Thoracic aorta (tissue), 2 donors: Measurements from ENCODE around the gene SREBF1. TPM values are rescaled to one million over a fixed set of nuclear protein-coding genes. Genes with fewer than 3 reads are reported as not detected.

Experiments used
- ATAC-seq: fragments of 150-250 bp; one replicate; pipeline ENCODE4 v1.8.0; 2017; ENCODE audit warnings: low read depth; ENCODE audit not compliant: insufficient number of reproducible peaks, low FRiP score
- DNase-seq: peaks from one replicate; pipeline ENCODE4 v3.0.0-alpha.2; 2020; ENCODE audit warnings: low spot score
- H3K27ac ChIP-seq, 2 donors: fragments of 200-600 bp; sonication (generic); 1 replicate in 1 of 2; 2 replicates in 1 of 2; pipeline ENCODE4 v1.5.1; 2016; ENCODE audit warnings: mild to moderate bottlenecking in 2 of 2, moderate library complexity in 2 of 2
- H3K27me3 ChIP-seq: fragments of 200-600 bp; sonication (generic); replicated peaks from 2 replicates; pipeline ENCODE4 v1.6.0; 2016; ENCODE audit warnings: mild to moderate bottlenecking; ENCODE audit not compliant: insufficient read depth
- H3K36me3 ChIP-seq: fragments of 200-600 bp; sonication (generic); one replicate; pipeline ENCODE4 v1.5.1; 2016
- H3K4me1 ChIP-seq, 2 donors: fragments of 200-600 bp; sonication (generic); 1 replicate in 1 of 2; 2 replicates in 1 of 2; pipeline versions ENCODE4 v1.5.1 to v1.6.0; 2016; ENCODE audit warnings: low read depth in 2 of 2, mild to moderate bottlenecking in 1 of 2; ENCODE audit not compliant: control insufficient read depth in 1 of 2
- H3K4me3 ChIP-seq: fragments of 200-600 bp; sonication (generic); 2 replicates; pipeline ENCODE4 v1.5.1; 2016; ENCODE audit warnings: mild to moderate bottlenecking
- H3K9me3 ChIP-seq: fragments of 200-600 bp; sonication (generic); 2 replicates; pipeline ENCODE4 v1.5.1; 2016
- total RNA-seq, 2 donors: library from RNA; depleted of rRNA; stranded (reverse); fragments of >200 nt; gene quantifications; one replicate each; pipeline versions ENCODE4 v1.1.0 to v1.2.3, GENCODE V29; 2016
- TF ChIP-seq, protein P1 (sequence below): fragments of 200-600 bp; sonication (generic); IDR thresholded peaks from one replicate; pipeline ENCODE4 v1.5.1; 2019; ENCODE audit warnings: antibody characterized with exemption

The SREBF1 gene
- total RNA-seq, 2 donors from 2014 or later, result 56.2 to 64.2 TPM

DNA sequence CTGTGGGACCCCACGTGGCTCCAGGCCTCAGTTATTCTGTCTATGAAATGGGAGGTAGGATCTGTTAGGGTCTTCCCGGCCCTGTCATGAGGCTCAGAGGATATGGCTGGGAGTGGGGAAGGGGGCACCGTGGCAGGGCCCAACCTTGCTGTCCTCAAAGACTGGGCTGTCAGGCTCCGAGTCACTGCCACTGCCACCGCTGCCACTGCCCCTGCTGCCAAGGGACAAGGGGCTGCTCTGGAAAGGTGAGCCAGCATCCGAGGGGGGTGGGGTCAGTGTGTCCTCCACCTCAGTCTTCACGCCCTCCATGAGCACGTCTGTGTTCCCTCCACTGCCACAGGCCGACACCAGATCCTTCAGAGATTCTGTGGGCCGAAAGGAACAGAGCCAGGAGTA, 19.2 kb downstream of the SREBF1 start:
- ATAC-seq, result no peak
- Histone ChIP-seq H3K27me3 (no peaks in the 10 kb centered on the region), H3K36me3 (peaks cover 13% of the 10 kb centered on the region), H3K27ac (no peak overlapping the region), H3K9me3 (no peaks in the 10 kb centered on the region), H3K4me1 (peaks cover 4 to 24% of the 10 kb centered on the region in 2 donors), H3K4me3 (no peak overlapping the region)
- no peak for DNase-seq
- TF ChIP-seq, protein P1, sequence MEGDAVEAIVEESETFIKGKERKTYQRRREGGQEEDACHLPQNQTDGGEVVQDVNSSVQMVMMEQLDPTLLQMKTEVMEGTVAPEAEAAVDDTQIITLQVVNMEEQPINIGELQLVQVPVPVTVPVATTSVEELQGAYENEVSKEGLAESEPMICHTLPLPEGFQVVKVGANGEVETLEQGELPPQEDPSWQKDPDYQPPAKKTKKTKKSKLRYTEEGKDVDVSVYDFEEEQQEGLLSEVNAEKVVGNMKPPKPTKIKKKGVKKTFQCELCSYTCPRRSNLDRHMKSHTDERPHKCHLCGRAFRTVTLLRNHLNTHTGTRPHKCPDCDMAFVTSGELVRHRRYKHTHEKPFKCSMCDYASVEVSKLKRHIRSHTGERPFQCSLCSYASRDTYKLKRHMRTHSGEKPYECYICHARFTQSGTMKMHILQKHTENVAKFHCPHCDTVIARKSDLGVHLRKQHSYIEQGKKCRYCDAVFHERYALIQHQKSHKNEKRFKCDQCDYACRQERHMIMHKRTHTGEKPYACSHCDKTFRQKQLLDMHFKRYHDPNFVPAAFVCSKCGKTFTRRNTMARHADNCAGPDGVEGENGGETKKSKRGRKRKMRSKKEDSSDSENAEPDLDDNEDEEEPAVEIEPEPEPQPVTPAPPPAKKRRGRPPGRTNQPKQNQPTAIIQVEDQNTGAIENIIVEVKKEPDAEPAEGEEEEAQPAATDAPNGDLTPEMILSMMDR, result no peak

DNA sequence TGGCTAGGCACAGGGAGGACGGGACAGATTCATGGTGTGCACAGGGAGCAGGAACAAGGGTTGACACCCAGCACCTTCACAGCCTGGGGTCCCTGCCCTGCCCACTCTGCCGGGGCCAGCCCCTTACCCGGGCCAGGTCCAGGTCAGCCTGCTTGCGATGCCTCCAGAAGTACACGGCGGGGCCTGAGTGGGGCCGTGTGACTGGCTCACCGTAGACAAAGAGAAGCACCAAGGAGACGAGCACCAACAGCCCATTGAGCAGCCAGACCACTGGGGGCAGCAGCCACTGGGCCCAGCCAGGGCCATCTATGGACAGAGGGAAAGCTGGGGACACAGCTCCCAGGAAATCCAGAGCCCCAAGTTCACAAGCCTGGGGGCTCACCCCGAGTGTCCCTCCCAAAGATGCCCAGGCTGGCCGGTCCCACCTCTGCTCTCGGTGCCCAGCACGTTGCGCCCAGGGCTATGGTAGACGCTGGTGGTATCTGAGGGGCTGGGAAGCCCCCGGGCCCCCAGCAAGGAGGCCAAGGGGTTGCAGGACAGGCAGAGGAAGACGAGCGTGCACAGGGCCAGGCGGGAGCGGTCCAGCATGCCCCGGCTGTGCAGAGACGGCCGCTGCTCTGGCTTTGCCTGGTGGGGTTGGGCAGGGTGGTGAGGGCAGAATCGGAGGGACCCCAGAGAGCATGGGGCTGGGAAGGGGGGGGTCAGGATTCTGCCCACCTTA, 19.8 kb downstream of the SREBF1 start:
- peaks cover 0 to 24% of the 10 kb centered on the region in 2 donors for H3K4me1 ChIP-seq
- H3K27ac ChIP-seq, result no peak overlapping the region
- DNase-seq, result no peak
- no peaks in the 10 kb centered on the region for H3K9me3 ChIP-seq
- H3K27me3 ChIP-seq, result no peaks in the 10 kb centered on the region
- H3K36me3 ChIP-seq, result peaks cover 13% of the 10 kb centered on the region
- TF ChIP-seq, protein P1, result no peak
- no peak overlapping the region for H3K4me3 ChIP-seq
- no peak for ATAC-seq

DNA sequence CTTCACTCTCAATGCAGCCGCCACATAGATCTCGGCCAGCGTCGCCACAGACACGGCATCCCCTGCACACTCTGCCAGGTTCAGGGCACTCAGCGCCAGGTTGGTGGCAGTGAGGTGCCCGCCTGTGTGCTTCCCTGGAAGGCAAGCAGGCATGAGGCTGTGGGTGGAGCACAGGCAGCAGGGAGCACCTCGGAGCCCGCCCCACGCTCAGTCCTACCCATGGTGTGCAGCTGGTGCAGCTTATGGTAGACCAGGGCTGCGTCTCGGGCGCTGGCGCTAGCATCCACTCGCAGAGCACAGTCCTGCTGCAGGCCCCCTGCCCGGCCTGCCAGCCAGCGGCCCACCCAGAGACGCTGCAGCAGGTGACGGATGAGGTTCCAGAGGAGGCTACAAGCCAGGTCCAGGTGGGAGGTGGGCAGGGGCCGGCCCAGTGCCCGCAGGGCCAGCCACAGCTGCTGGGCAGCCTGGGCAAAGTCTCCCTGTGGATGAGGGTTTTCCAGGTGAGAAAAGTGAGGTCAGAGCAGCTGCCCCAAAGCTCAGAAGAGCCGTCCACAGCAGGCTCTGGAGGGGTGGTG, 20.5 kb downstream of the SREBF1 start:
- H3K4me1 ChIP-seq, result peaks cover 0 to 24% of the 10 kb centered on the region in 2 donors
- peaks cover 13% of the 10 kb centered on the region for H3K36me3 ChIP-seq
- no peaks in the 10 kb centered on the region for H3K9me3 ChIP-seq
- H3K4me3 ChIP-seq, result no peak overlapping the region
- TF ChIP-seq, protein P1, result no peak
- no peaks in the 10 kb centered on the region for H3K27me3 ChIP-seq
- no peak overlapping the region for H3K27ac ChIP-seq
- DNase-seq (no peak), ATAC-seq (no peak)

- no peaks in the 10 kb centered on the region for H3K27me3 ChIP-seq
- H3K4me3 ChIP-seq, result no peak overlapping the region
- TF ChIP-seq, protein P1, result no peak
- ATAC-seq, result no peak
- H3K4me1 ChIP-seq, result peaks cover 0 to 21% of the 10 kb centered on the region in 2 donors
- peaks cover 13% of the 10 kb centered on the region for H3K36me3 ChIP-seq
- DNase-seq, result no peak
- no peak overlapping the region for H3K27ac ChIP-seq
- no peaks in the 10 kb centered on the region for H3K9me3 ChIP-seq
Measured at GRCh38 chr17:17815436-17816200, 21.2 kb downstream of the SREBF1 start.

DNA sequence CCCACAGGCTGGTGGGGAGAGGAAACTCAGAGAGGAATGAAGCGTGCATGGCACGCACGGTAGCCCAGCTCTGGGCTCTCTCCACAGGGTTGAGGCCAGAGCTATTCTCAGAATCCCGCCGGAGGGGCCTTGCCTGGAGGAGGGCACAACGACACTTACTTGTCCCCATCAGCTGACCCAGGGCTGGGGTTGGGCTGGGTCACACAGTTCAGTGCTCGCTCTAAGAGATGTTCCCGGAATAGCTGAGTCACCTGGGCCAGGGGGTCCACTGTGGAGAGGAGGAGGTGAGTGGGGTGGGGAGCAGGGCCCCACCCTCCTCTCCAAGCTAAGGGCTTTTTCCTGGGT, 21.8 kb downstream of the SREBF1 start:
- H3K27me3 ChIP-seq, result no peaks in the 10 kb centered on the region
- H3K9me3 ChIP-seq, result no peaks in the 10 kb centered on the region
- H3K4me3 ChIP-seq, result no peak overlapping the region
- no peak for ATAC-seq
- TF ChIP-seq, protein P1, result no peak
- DNase-seq, result no peak
- peaks cover 13% of the 10 kb centered on the region for H3K36me3 ChIP-seq
- no peak overlapping the region for H3K27ac ChIP-seq
- peaks cover 0 to 24% of the 10 kb centered on the region in 2 donors for H3K4me1 ChIP-seq
